HepG2 (cell line): ENCODE data around the gene ABT1. TPM values are rescaled to one million over a fixed set of nuclear protein-coding genes. Genes with fewer than 3 reads are reported as not detected.

Source experiments
- ATAC-seq: fragments of 200-7000 bp; cut with Tn5 transposase; 3 replicates; pipeline ENCODE4 v1.9.1; 2020; ENCODE audit warnings: mild to moderate bottlenecking, moderate library complexity
- BruUV-seq: library from RNA; stranded (reverse); fragments of 400-500 nt; replicated peaks from 2 replicates; lab custom pipeline; 2021; lab: Mats Ljungman, UMichigan
- CTCF ChIA-PET: fragments of 300-600 bp; formaldehyde crosslinking; extraction: SDS; loops from one replicate; lab custom pipeline; 2021; ENCODE audit warnings: low total read pairs, inconsistent platforms, low intra/inter-chr PET ratio; lab: Yijun Ruan, JAX
- POLR2A ChIA-PET: fragments of 350-600 bp; sonication (Branson Sonifier 250); formaldehyde crosslinking; loops from one replicate; lab custom pipeline; 2020; ENCODE audit warnings: antibody characterized with exemption, inconsistent platforms; lab: Yijun Ruan, JAX
- DNase-seq: peaks from one replicate; pipeline ENCODE4 v3.0.0-alpha.2; 2015; ENCODE audit warnings: low spot score
- FAIRE-seq: peaks from 3 replicates; lab custom pipeline; 2011; peaks lifted over from hg19 to GRCh38; lab: Jason Lieb, UNC
- H2AFZ ChIP-seq: one replicate; pipeline ENCODE4 v1.6.1; 2011; ENCODE audit warnings: low read length, inconsistent platforms
- H3K27ac ChIP-seq: fragments of 300-600 bp; 3 replicates; pipeline ENCODE4 v1.8.0; 2011; ENCODE audit warnings: mixed run types, mild to moderate bottlenecking, mixed read lengths, low read length, inconsistent platforms; ENCODE audit not compliant: insufficient read depth; ENCODE audit errors: extremely low read length
- H3K27me3 ChIP-seq, 2 experiments: fragments of 200-600 bp in 1 of 2; 2 replicates in 1 of 2; 3 replicates in 1 of 2; pipeline versions ENCODE4 v1.6.0 to v1.8.0; 2011; ENCODE audit warnings: low read length in 2 of 2, mild to moderate bottlenecking in 2 of 2, moderate library complexity in 2 of 2, inconsistent platforms in 1 of 2; ENCODE audit not compliant: insufficient read depth in 2 of 2, control insufficient read depth in 1 of 2
- H3K36me3 ChIP-seq, 2 experiments: fragments of 200-600 bp in 1 of 2; replicated peaks in 1 of 2; 2 replicates in 1 of 2; 3 replicates in 1 of 2; pipeline versions ENCODE4 v1.5.1 to v1.8.0; 2011; ENCODE audit warnings: low read length in 2 of 2, inconsistent platforms in 1 of 2; ENCODE audit not compliant: insufficient read depth in 2 of 2, control insufficient read depth in 1 of 2
- H3K4me1 ChIP-seq: 2 replicates; pipeline ENCODE4 v1.5.1; 2012; ENCODE audit warnings: low read length, inconsistent platforms; ENCODE audit not compliant: insufficient read depth
- H3K4me2 ChIP-seq: 2 replicates; pipeline ENCODE4 v1.6.0; 2011; ENCODE audit warnings: low read depth, low read length, inconsistent platforms
- H3K4me3 ChIP-seq, 3 experiments: fragments of 200-600 bp in 1 of 3; sonication (generic), shearing (Covaris generic) in 1 of 3; replicated peaks in 1 of 3; 2 replicates each; pipeline ENCODE4 v1.5.1; 2011 to 2016; ENCODE audit warnings: low read length in 3 of 3, inconsistent platforms in 2 of 3, low read depth in 2 of 3, mild to moderate bottlenecking in 2 of 3, control low read depth in 1 of 3, mixed read lengths in 1 of 3; ENCODE audit not compliant: insufficient read depth in 1 of 3
- H3K79me2 ChIP-seq: one replicate; pipeline ENCODE4 v1.6.1; 2011; ENCODE audit warnings: low read length, inconsistent platforms; ENCODE audit not compliant: insufficient read depth
- H3K9ac ChIP-seq: 2 replicates; pipeline ENCODE4 v1.6.0; 2011; ENCODE audit warnings: mild to moderate bottlenecking, low read depth, low read length, inconsistent platforms; ENCODE audit not compliant: insufficient read depth
- H3K9me3 ChIP-seq: 2 replicates; pipeline ENCODE4 v1.5.1; 2012; ENCODE audit warnings: mild to moderate bottlenecking, low read length
- H4K20me1 ChIP-seq: 2 replicates; pipeline ENCODE4 v1.6.0; 2011; ENCODE audit warnings: inconsistent platforms, mild to moderate bottlenecking, low read length, moderate library complexity; ENCODE audit not compliant: insufficient read depth
- HIVEP1 ChIP-seq: sonication (generic); formaldehyde crosslinking; IDR thresholded peaks from 2 replicates; pipeline ENCODE4 v1.4.0; 2020; ENCODE audit warnings: mild to moderate bottlenecking, missing genetic modification reagents
- KDM3A ChIP-seq: IDR thresholded peaks from 2 replicates; pipeline ENCODE4 v1.6.1; 2018; ENCODE audit warnings: low read depth, missing compliant biosample characterization
- MAFK ChIP-seq, 2 experiments: IDR thresholded peaks in 1 of 2; conservative IDR thresholded peaks in 1 of 2; 2 replicates each; pipeline ENCODE4 v1.6.1; 2011; ENCODE audit warnings: improper control_type of control experiment in 2 of 2, low read length in 2 of 2
- MIXL1 ChIP-seq: IDR thresholded peaks from 2 replicates; pipeline ENCODE4 v1.6.1; 2016
- MYNN ChIP-seq: sonication (generic); formaldehyde crosslinking; IDR thresholded peaks from 2 replicates; pipeline ENCODE4 v1.4.0; 2020; ENCODE audit warnings: mild to moderate bottlenecking, low read depth, missing genetic modification reagents
- PCBP2 ChIP-seq: fragments of 200-400 bp; formaldehyde crosslinking; optimal IDR thresholded peaks from 2 replicates; pipeline ENCODE3; 2018; ENCODE audit warnings: low read length, low read depth; ENCODE audit not compliant: poor library complexity, severe bottlenecking
- SAFB2 ChIP-seq: sonication (generic); formaldehyde crosslinking; IDR thresholded peaks from 2 replicates; pipeline ENCODE4 v1.5.1; 2020; ENCODE audit warnings: missing genetic modification reagents, low read depth, mild to moderate bottlenecking, borderline replicate concordance
- TCF12 ChIP-seq, 2 experiments: fragments of 450-650 bp in 1 of 2; sonication (generic) in 1 of 2; formaldehyde crosslinking in 1 of 2; IDR thresholded peaks; 2 replicates each; pipeline versions ENCODE4 v1.6.1 to v1.8.0; 2017 to 2022; ENCODE audit warnings: antibody characterized with exemption in 1 of 2, mild to moderate bottlenecking in 1 of 2, missing genetic modification reagents in 1 of 2, moderate library complexity in 1 of 2
- THYN1 ChIP-seq: sonication (generic); formaldehyde crosslinking; IDR thresholded peaks from 2 replicates; pipeline ENCODE4 v1.8.1; 2023; ENCODE audit warnings: low read depth, mild to moderate bottlenecking, moderate library complexity, missing genetic modification reagents, borderline replicate concordance
- ZFP36L2 ChIP-seq: sonication (generic); formaldehyde crosslinking; IDR thresholded peaks from 2 replicates; pipeline ENCODE4 v1.4.0; 2020; ENCODE audit warnings: missing genetic modification reagents
- ZIK1 ChIP-seq: sonication (generic); formaldehyde crosslinking; IDR thresholded peaks from 2 replicates; pipeline ENCODE4 v1.5.0; 2020; ENCODE audit warnings: mild to moderate bottlenecking, low read depth, missing genetic modification reagents, borderline replicate concordance
- ZNF260 ChIP-seq: sonication (generic); formaldehyde crosslinking; IDR thresholded peaks from 2 replicates; pipeline ENCODE4 v1.4.0; 2020; ENCODE audit warnings: missing genetic modification reagents, low read depth, mild to moderate bottlenecking, borderline replicate concordance
- ZNF83 ChIP-seq: sonication (generic); formaldehyde crosslinking; IDR thresholded peaks from 2 replicates; pipeline ENCODE4 v1.4.0; 2020; ENCODE audit warnings: missing genetic modification reagents, mild to moderate bottlenecking, borderline replicate concordance
- WGBS: methylation state at CpG from one replicate; pipeline ENCODE4 v1.1.6; 2017; ENCODE audit warnings: low lambda C conversion rate; 5-methylcytosine and 5-hydroxymethylcytosine counted together
- in situ Hi-C: cut with HindIII; loops from 2 replicates; pipeline ENCODE4 v1.10.0; 2017; ENCODE audit warnings: low pct_unique_long_range_greater_than_20kb; ENCODE audit not compliant: extremely low pct_ligation_motif_present
- intact Hi-C: fragments of 100-400 bp; cut with micrococcal nuclease; formaldehyde crosslinking; loops from one replicate; pipeline ENCODE4 v1.10.0; 2022; ENCODE audit not compliant: unreplicated experiment
- polyA plus RNA-seq, 8 experiments: library from polyadenylated mRNA; depleted of rRNA in 3 of 8; stranded (reverse) in 7 of 8; unstranded in 1 of 8; fragments of >200 nt; fragmentation: Illumina TruSeq in 4 of 8; extraction: Trizol in 4 of 8; gene quantifications; 2 replicates each; pipeline versions ENCODE4 v1.2.1 to v1.2.3, GENCODE V29; 2011 to 2016; ENCODE audit warnings: low read depth in 4 of 8, missing spikeins in 1 of 8, mixed read lengths in 1 of 8; ENCODE audit not compliant: insufficient read depth in 1 of 8
- total RNA-seq, 5 experiments: library from RNA; depleted of rRNA; stranded (reverse); fragments of >200 nt; fragmentation: Illumina TruSeq; extraction: Trizol; gene quantifications; 2 replicates each; pipeline ENCODE4 v1.2.3, GENCODE V29; 2016; ENCODE audit warnings: low read depth in 1 of 5
- TF ChIP-seq, protein P1 (sequence below): sonication (generic); formaldehyde crosslinking; IDR thresholded peaks from 2 replicates; pipeline ENCODE4 v1.5.1; 2020; ENCODE audit warnings: mild to moderate bottlenecking, missing genetic modification reagents, borderline replicate concordance
- TF ChIP-seq, protein P2 (sequence below): sonication (generic); formaldehyde crosslinking; conservative IDR thresholded peaks from 2 replicates; pipeline ENCODE4 v1.8.1; 2023; ENCODE audit warnings: missing genetic modification reagents
- TF ChIP-seq, protein P3 (sequence below): IDR thresholded peaks from 2 replicates; pipeline ENCODE4 v1.6.1; 2016; ENCODE audit warnings: control low read depth
- TF ChIP-seq, protein P4 (sequence below): sonication (generic); formaldehyde crosslinking; IDR thresholded peaks from 2 replicates; pipeline ENCODE4 v1.4.0; 2020; ENCODE audit warnings: missing genetic modification reagents

The ABT1 gene
- total and polyA plus RNA-seq, 2 of the 13 experiments (the other 11 are each of a cell fraction or from before 2014, with no cell fraction given) = 38.4 TPM

DNA sequence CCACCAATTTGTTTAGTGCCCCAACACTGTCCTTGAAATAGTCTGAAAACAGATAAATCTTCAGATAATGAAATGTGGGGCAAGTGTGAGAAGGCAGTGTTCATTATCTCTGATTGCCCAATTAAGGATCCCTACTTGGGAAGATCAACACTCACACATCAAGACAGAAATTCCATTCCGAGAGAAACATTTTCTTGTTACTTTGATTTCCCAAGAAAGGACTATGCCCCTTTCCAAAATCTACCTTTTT is 42.4 kb upstream of the ABT1 start:
- WGBS = 0% methylated on average over 1 of the region's 1 CpG
- TF ChIP-seq TCF12 (IDR thresholded peaks at IDR 0.05) (no peak), TCF12 (CRISPR knock-in tag; IDR thresholded peaks at IDR 0.05) (no peak), SAFB2 (CRISPR knock-in tag) (no peak), ZIK1 (CRISPR knock-in tag) (no peak), ZNF260 (CRISPR knock-in tag) (no peak), MAFK (conservative IDR thresholded peaks at IDR 0.05 in 1 of 2, IDR thresholded peaks at IDR 0.05 in 1 of 2; ENCODE audit: low read length in 2 of 2) (no peak), PCBP2 (no peak), THYN1 (no peak), ZNF83 (no peak), HIVEP1 (CRISPR knock-in tag) (no peak), ZFP36L2 (CRISPR knock-in tag) (0 out of 2 replicates have a peak, but pooled peaks have one; percentile 22), MYNN (CRISPR knock-in tag) (no peak), MIXL1 (CRISPR knock-in tag) (no peak), KDM3A (CRISPR knock-in tag) (0 out of 2 replicates have a peak, but pooled peaks have one; percentile 0)
- TF ChIP-seq, protein P1, sequence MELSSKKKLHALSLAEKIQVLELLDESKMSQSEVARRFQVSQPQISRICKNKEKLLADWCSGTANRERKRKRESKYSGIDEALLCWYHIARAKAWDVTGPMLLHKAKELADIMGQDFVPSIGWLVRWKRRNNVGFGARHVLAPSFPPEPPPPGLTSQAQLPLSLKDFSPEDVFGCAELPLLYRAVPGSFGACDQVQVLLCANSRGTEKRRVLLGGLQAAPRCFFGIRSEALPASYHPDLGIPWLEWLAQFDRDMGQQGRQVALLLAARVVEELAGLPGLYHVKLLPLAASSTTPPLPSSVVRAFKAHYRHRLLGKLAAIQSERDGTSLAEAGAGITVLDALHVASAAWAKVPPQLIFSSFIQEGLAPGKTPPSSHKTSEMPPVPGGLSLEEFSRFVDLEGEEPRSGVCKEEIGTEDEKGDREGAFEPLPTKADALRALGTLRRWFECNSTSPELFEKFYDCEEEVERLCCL (CRISPR knock-in tag) = no peak
- TF ChIP-seq, protein P2, sequence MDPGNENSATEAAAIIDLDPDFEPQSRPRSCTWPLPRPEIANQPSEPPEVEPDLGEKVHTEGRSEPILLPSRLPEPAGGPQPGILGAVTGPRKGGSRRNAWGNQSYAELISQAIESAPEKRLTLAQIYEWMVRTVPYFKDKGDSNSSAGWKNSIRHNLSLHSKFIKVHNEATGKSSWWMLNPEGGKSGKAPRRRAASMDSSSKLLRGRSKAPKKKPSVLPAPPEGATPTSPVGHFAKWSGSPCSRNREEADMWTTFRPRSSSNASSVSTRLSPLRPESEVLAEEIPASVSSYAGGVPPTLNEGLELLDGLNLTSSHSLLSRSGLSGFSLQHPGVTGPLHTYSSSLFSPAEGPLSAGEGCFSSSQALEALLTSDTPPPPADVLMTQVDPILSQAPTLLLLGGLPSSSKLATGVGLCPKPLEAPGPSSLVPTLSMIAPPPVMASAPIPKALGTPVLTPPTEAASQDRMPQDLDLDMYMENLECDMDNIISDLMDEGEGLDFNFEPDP (CRISPR knock-in tag) = 0 out of 2 replicates have a peak, but pooled peaks have one; percentile 81
- TF ChIP-seq, protein P3, sequence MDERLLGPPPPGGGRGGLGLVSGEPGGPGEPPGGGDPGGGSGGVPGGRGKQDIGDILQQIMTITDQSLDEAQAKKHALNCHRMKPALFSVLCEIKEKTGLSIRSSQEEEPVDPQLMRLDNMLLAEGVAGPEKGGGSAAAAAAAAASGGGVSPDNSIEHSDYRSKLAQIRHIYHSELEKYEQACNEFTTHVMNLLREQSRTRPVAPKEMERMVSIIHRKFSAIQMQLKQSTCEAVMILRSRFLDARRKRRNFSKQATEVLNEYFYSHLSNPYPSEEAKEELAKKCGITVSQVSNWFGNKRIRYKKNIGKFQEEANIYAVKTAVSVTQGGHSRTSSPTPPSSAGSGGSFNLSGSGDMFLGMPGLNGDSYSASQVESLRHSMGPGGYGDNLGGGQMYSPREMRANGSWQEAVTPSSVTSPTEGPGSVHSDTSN (CRISPR knock-in tag) = no peak
- TF ChIP-seq, protein P4, sequence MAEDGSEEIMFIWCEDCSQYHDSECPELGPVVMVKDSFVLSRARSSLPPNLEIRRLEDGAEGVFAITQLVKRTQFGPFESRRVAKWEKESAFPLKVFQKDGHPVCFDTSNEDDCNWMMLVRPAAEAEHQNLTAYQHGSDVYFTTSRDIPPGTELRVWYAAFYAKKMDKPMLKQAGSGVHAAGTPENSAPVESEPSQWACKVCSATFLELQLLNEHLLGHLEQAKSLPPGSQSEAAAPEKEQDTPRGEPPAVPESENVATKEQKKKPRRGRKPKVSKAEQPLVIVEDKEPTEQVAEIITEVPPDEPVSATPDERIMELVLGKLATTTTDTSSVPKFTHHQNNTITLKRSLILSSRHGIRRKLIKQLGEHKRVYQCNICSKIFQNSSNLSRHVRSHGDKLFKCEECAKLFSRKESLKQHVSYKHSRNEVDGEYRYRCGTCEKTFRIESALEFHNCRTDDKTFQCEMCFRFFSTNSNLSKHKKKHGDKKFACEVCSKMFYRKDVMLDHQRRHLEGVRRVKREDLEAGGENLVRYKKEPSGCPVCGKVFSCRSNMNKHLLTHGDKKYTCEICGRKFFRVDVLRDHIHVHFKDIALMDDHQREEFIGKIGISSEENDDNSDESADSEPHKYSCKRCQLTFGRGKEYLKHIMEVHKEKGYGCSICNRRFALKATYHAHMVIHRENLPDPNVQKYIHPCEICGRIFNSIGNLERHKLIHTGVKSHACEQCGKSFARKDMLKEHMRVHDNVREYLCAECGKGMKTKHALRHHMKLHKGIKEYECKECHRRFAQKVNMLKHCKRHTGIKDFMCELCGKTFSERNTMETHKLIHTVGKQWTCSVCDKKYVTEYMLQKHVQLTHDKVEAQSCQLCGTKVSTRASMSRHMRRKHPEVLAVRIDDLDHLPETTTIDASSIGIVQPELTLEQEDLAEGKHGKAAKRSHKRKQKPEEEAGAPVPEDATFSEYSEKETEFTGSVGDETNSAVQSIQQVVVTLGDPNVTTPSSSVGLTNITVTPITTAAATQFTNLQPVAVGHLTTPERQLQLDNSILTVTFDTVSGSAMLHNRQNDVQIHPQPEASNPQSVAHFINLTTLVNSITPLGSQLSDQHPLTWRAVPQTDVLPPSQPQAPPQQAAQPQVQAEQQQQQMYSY (CRISPR knock-in tag) = no peak

More for the DNA sequence above, 42.4 kb upstream of the ABT1 start:
- H3K79me2 ChIP-seq = no peaks in the 10 kb centered on the region
- CTCF ChIA-PET = no interaction called here
- no peaks in the 10 kb centered on the region; a peak in 1 of 5 replicates for H3K27me3 ChIP-seq
- H3K9me3 ChIP-seq = no peaks in the 10 kb centered on the region
- H3K4me3 ChIP-seq = peak overlapping the region; percentile 77 to 81 (median 80)
- intact Hi-C loops = loop anchor here (1.0 to 10.0 kb wide), 4 partner anchors 14 to 920 kb away; partner anchors contain the start of gene ZNF184
- ATAC-seq (no peak), DNase-seq (no peak), FAIRE-seq (no peak)
- peak overlapping the region; percentile 91 for H2AFZ ChIP-seq
- peak overlapping the region; percentile 35 for H3K27ac ChIP-seq
- H4K20me1 ChIP-seq = no peaks in the 10 kb centered on the region
- no peaks in the 10 kb centered on the region for H3K36me3 ChIP-seq
- in situ Hi-C loops = loop anchor here (5.0 kb wide), 1 partner anchor 222 kb away; no protein-coding TSS in a partner anchor
- H3K4me2 ChIP-seq = peak overlapping the region; percentile 89
- peak overlapping the region; percentile 70 for H3K9ac ChIP-seq
- H3K4me1 ChIP-seq = peaks cover 51% of the 10 kb centered on the region
- POLR2A ChIA-PET = interaction anchor here (0.9 to 5.7 kb wide), 5 partner anchors 11 to 223 kb away, joined by 3 to 68 read pairs (median 6); partner anchors contain the start of gene HMGN4
- no TSS peak for BruUV-seq
